Testis (tissue), 3 donors: ENCODE results near the gene WDR18. TPM values are rescaled to one million over a fixed set of nuclear protein-coding genes. Genes with fewer than 3 reads are reported as not detected.

Experiments used
- DNase-seq: peaks from one replicate; pipeline ENCODE4 v3.0.0-alpha.2; 2019
- H3K27ac ChIP-seq, 2 donors: fragments of 200-600 bp; sonication (generic); one replicate each; pipeline ENCODE4 v1.5.1; 2019
- H3K27me3 ChIP-seq: fragments of 200-600 bp; sonication (generic); one replicate; pipeline ENCODE4 v1.5.1; 2019
- H3K36me3 ChIP-seq: fragments of 200-600 bp; sonication (generic); one replicate; pipeline ENCODE4 v1.5.1; 2017; ENCODE audit warnings: low read depth; ENCODE audit errors: missing control alignments
- H3K4me1 ChIP-seq: fragments of 200-600 bp; sonication (generic); one replicate; pipeline ENCODE4 v1.5.1; 2019
- H3K4me3 ChIP-seq, 2 donors: fragments of 200-600 bp; sonication (generic); one replicate each; pipeline ENCODE4 v1.5.1; 2017 to 2019
- H3K9me3 ChIP-seq: fragments of 200-600 bp; sonication (generic); one replicate; pipeline ENCODE4 v1.5.1; 2017
- POLR2A ChIP-seq: fragments of 450-650 bp; IDR thresholded peaks from one replicate; pipeline ENCODE4 v1.6.1; 2017; ENCODE audit warnings: antibody characterized with exemption, mild to moderate bottlenecking, moderate library complexity
- WGBS, 2 donors: methylation state at CpG; one replicate each; pipeline ENCODE4 v1.1.5; 2018; 5-methylcytosine and 5-hydroxymethylcytosine counted together
- intact Hi-C: fragments of 100-400 bp; cut with DNase I; formaldehyde crosslinking; loops from one replicate; pipeline ENCODE4 v1.15.1; 2023; ENCODE audit warnings: low total_unique reads
- polyA plus RNA-seq: library from polyadenylated mRNA; stranded (reverse); fragments of 350-450 nt; fragmentation: Illumina TruSeq; extraction: RNeasy Lipid Tissue Mini Kit (QIAGEN cat#74804); gene quantifications from one replicate; pipeline ENCODE4 v1.2.3, GENCODE V29; 2014; ENCODE audit warnings: low read depth, low replicate concordance; ENCODE audit not compliant: insufficient read depth
- total RNA-seq, 2 donors: library from RNA; depleted of rRNA; stranded (reverse); fragments of >200 nt; gene quantifications; one replicate each; pipeline ENCODE4 v1.2.3, GENCODE V29; 2016
- TF ChIP-seq, protein P1 (sequence below), 3 experiments: fragments of 450-650 bp in 2 of 3; fragments of 200-600 bp in 1 of 3; sonication (generic) in 1 of 3; IDR thresholded peaks; one replicate each; pipeline ENCODE4 v1.5.1; 2016 to 2019; ENCODE audit warnings: antibody characterized with exemption in 3 of 3, mild to moderate bottlenecking in 2 of 3, moderate library complexity in 1 of 3

Gene WDR18
- total and polyA plus RNA-seq, 3 donors from 2014 or later = 38.7 to 108 (median 70.9) TPM

GRCh38 chr19:1012334-1012733 lies 28.2 kb downstream of the WDR18 start:
- no peaks in the 10 kb centered on the region for H3K9me3 ChIP-seq
- no peak overlapping the region for H3K4me3 ChIP-seq
- intact Hi-C loops = no loop called here
- no peak for TF ChIP-seq POLR2A
- TF ChIP-seq, protein P1, sequence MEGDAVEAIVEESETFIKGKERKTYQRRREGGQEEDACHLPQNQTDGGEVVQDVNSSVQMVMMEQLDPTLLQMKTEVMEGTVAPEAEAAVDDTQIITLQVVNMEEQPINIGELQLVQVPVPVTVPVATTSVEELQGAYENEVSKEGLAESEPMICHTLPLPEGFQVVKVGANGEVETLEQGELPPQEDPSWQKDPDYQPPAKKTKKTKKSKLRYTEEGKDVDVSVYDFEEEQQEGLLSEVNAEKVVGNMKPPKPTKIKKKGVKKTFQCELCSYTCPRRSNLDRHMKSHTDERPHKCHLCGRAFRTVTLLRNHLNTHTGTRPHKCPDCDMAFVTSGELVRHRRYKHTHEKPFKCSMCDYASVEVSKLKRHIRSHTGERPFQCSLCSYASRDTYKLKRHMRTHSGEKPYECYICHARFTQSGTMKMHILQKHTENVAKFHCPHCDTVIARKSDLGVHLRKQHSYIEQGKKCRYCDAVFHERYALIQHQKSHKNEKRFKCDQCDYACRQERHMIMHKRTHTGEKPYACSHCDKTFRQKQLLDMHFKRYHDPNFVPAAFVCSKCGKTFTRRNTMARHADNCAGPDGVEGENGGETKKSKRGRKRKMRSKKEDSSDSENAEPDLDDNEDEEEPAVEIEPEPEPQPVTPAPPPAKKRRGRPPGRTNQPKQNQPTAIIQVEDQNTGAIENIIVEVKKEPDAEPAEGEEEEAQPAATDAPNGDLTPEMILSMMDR (IDR thresholded peaks at IDR 0.05) = no peak
- no peak for DNase-seq
- no peak overlapping the region for H3K27ac ChIP-seq
- no peaks in the 10 kb centered on the region for H3K36me3 ChIP-seq
- WGBS, 2 donors = 94% methylated on average over 18 of the region's 18 CpGs; no CpG with 5 or more reads in 1 of the 2 donors
- no peaks in the 10 kb centered on the region for H3K27me3 ChIP-seq
- H3K4me1 ChIP-seq = peaks cover 35% of the 10 kb centered on the region

GRCh38 chr19:1013218-1013617 lies 29.1 kb downstream of the WDR18 start:
- Histone ChIP-seq H3K27me3 (no peaks in the 10 kb centered on the region), H3K4me3 (no peak overlapping the region), H3K27ac (no peak overlapping the region), H3K36me3 (no peaks in the 10 kb centered on the region), H3K4me1 (peaks cover 43% of the 10 kb centered on the region), H3K9me3 (no peaks in the 10 kb centered on the region)
- intact Hi-C loops = no loop called here
- 98 to 100% methylated on average over 2 to 10 of the region's 10 CpGs for WGBS, 2 donors
- no peak for DNase-seq
- no peak for TF ChIP-seq POLR2A
- TF ChIP-seq, protein P1 (IDR thresholded peaks at IDR 0.05) = no peak

- Histone ChIP-seq H3K9me3 (no peaks in the 10 kb centered on the region), H3K4me3 (no peak overlapping the region), H3K36me3 (no peaks in the 10 kb centered on the region), H3K27ac (no peak overlapping the region), H3K4me1 (peaks cover 54% of the 10 kb centered on the region), H3K27me3 (no peaks in the 10 kb centered on the region)
- TF ChIP-seq POLR2A = no peak
- TF ChIP-seq, protein P1 (IDR thresholded peaks at IDR 0.05) = no peak
- DNase-seq = no peak
- WGBS, 2 donors = 92 to 94% methylated on average over 37 to 49 of the region's 49 CpGs
- intact Hi-C loops = no loop called here
These were observed 30.3 kb downstream of the WDR18 start for GRCh38 chr19:1014161-1015060.

GRCh38 chr19:1015061-1015781 lies 31.1 kb downstream of the WDR18 start:
- no peaks in the 10 kb centered on the region for H3K27me3 ChIP-seq
- intact Hi-C loops = no loop called here
- no peak overlapping the region for H3K4me3 ChIP-seq
- no peak for TF ChIP-seq POLR2A
- TF ChIP-seq, protein P1 (IDR thresholded peaks at IDR 0.05) = no peak
- DNase-seq = no peak
- 85 to 86% methylated on average over 13 to 27 of the region's 29 CpGs for WGBS, 2 donors
- no peaks in the 10 kb centered on the region for H3K9me3 ChIP-seq
- no peak overlapping the region for H3K27ac ChIP-seq
- peaks cover 52% of the 10 kb centered on the region for H3K4me1 ChIP-seq
- H3K36me3 ChIP-seq = no peaks in the 10 kb centered on the region
